Measurements from ENCODE around the gene IL17REL.

IL17REL gene

GRCh38 chr22:49997932-49998717 lies 14.4 kb downstream of the IL17REL start:
- H3K9ac ChIP-seq (ENCODE audit: low read depth, low read length, poor library complexity, severe bottlenecking), result no peak overlapping the region
- H3F3A ChIP-seq (ENCODE audit: low read depth), result no peaks in the 10 kb centered on the region
- no peaks in the 10 kb centered on the region for H3K36me3 ChIP-seq (ENCODE audit: insufficient read depth, low read length)
- no peaks in the 10 kb centered on the region for H3K27me3 ChIP-seq (ENCODE audit: insufficient read depth, low read length, poor library complexity, severe bottlenecking)
- H3K9me3 ChIP-seq (ENCODE audit: insufficient read depth, low read depth, low read length), result no peaks in the 10 kb centered on the region
- no peak for TF ChIP-seq EZH2phosphoT487 (IDR thresholded peaks at IDR 0.05; ENCODE audit: borderline replicate concordance)
- TF ChIP-seq CTCF (conservative IDR thresholded peaks at IDR 0.05; ENCODE audit: low read length), result no peak
- H2AFZ ChIP-seq (ENCODE audit: low read length), result no peak overlapping the region
- no peak overlapping the region for H3K4me3 ChIP-seq (ENCODE audit: low read length, poor library complexity, severe bottlenecking)
- no peaks in the 10 kb centered on the region for H4K20me1 ChIP-seq (ENCODE audit: insufficient read depth, low read length, poor library complexity, severe bottlenecking)
- peaks cover 3% of the 10 kb centered on the region for H3K4me1 ChIP-seq (ENCODE audit: insufficient read depth, low read length, poor library complexity, severe bottlenecking)
- H3K9me2 ChIP-seq (replicated peaks; ENCODE audit: low read depth, low read length), result no peaks in the 10 kb centered on the region
- no peak overlapping the region for H3K4me2 ChIP-seq (ENCODE audit: low read depth, low read length, poor library complexity, severe bottlenecking)
- no peaks in the 10 kb centered on the region for H3K79me2 ChIP-seq (ENCODE audit: insufficient read depth, low read length)

- Histone ChIP-seq H3K9me3 (ENCODE audit: insufficient read depth, low read depth, low read length) (no peaks in the 10 kb centered on the region), H4K20me1 (ENCODE audit: insufficient read depth, low read length, poor library complexity, severe bottlenecking) (no peaks in the 10 kb centered on the region), H3K9ac (ENCODE audit: low read depth, low read length, poor library complexity, severe bottlenecking) (no peak overlapping the region), H3F3A (ENCODE audit: low read depth) (no peaks in the 10 kb centered on the region), H3K27me3 (ENCODE audit: insufficient read depth, low read length, poor library complexity, severe bottlenecking) (no peaks in the 10 kb centered on the region), H3K4me1 (ENCODE audit: insufficient read depth, low read length, poor library complexity, severe bottlenecking) (peaks cover 3% of the 10 kb centered on the region), H3K79me2 (ENCODE audit: insufficient read depth, low read length) (no peaks in the 10 kb centered on the region), H3K36me3 (ENCODE audit: insufficient read depth, low read length) (no peaks in the 10 kb centered on the region), H3K9me2 (replicated peaks; ENCODE audit: low read depth, low read length) (no peaks in the 10 kb centered on the region), H3K4me2 (ENCODE audit: low read depth, low read length, poor library complexity, severe bottlenecking) (no peak overlapping the region), H3K4me3 (ENCODE audit: low read length, poor library complexity, severe bottlenecking) (no peak overlapping the region), H2AFZ (ENCODE audit: low read length) (no peak overlapping the region)
- TF ChIP-seq EZH2phosphoT487 (IDR thresholded peaks at IDR 0.05; ENCODE audit: borderline replicate concordance), result no peak
- no peak for TF ChIP-seq CTCF (conservative IDR thresholded peaks at IDR 0.05; ENCODE audit: low read length)
These were observed 15.3 kb downstream of the IL17REL start for GRCh38 chr22:49997251-49997599.

GRCh38 chr22:49996518-49997250 lies 15.9 kb downstream of the IL17REL start:
- Histone ChIP-seq H3K27me3 (ENCODE audit: insufficient read depth, low read length, poor library complexity, severe bottlenecking) (no peaks in the 10 kb centered on the region), H3K9me3 (ENCODE audit: insufficient read depth, low read depth, low read length) (no peaks in the 10 kb centered on the region), H3K4me2 (ENCODE audit: low read depth, low read length, poor library complexity, severe bottlenecking) (no peak overlapping the region), H3K9ac (ENCODE audit: low read depth, low read length, poor library complexity, severe bottlenecking) (no peak overlapping the region), H4K20me1 (ENCODE audit: insufficient read depth, low read length, poor library complexity, severe bottlenecking) (no peaks in the 10 kb centered on the region), H3K9me2 (replicated peaks; ENCODE audit: low read depth, low read length) (no peaks in the 10 kb centered on the region), H2AFZ (ENCODE audit: low read length) (no peak overlapping the region), H3K79me2 (ENCODE audit: insufficient read depth, low read length) (no peaks in the 10 kb centered on the region), H3K4me3 (ENCODE audit: low read length, poor library complexity, severe bottlenecking) (no peak overlapping the region), H3K4me1 (ENCODE audit: insufficient read depth, low read length, poor library complexity, severe bottlenecking) (peaks cover 3% of the 10 kb centered on the region), H3F3A (ENCODE audit: low read depth) (no peaks in the 10 kb centered on the region), H3K36me3 (ENCODE audit: insufficient read depth, low read length) (no peaks in the 10 kb centered on the region)
- TF ChIP-seq EZH2phosphoT487 (IDR thresholded peaks at IDR 0.05; ENCODE audit: borderline replicate concordance), result no peak
